NCI-H748 (cell line): ENCODE measurements around the gene MMD.
"Not testable (repeated sequence)": the region's sequence is repeated elsewhere in the genome, so short reads cannot be mapped to it uniquely, and the experiment has no call there.

ENCODE experiments used
- DNase-seq: peaks from one replicate; lab custom pipeline; 2025; ENCODE audit not compliant: unreplicated experiment; lab: John Stamatoyannopoulos, UW

Gene MMD

DNA sequence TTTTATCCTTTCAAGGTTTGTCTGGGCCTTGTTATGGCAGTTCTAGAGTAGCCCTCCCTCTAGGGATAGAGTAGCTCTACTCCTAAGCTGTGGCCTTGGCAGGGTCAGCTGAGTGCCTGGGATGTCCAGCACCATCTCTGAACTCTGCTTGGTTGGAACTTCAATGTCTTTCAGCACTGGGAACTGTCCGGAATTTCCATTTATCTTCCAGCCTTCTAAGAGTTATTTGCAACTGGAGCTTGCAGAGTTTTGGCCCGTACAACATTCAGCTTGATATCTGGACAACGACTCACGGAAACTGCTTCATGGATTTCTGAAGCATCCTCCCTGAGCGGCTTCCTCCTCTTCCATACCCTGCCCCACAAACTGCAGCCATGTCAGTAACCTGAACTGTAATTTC is 22.9 kb downstream of the MMD start:
- DNase-seq = no peak

DNA sequence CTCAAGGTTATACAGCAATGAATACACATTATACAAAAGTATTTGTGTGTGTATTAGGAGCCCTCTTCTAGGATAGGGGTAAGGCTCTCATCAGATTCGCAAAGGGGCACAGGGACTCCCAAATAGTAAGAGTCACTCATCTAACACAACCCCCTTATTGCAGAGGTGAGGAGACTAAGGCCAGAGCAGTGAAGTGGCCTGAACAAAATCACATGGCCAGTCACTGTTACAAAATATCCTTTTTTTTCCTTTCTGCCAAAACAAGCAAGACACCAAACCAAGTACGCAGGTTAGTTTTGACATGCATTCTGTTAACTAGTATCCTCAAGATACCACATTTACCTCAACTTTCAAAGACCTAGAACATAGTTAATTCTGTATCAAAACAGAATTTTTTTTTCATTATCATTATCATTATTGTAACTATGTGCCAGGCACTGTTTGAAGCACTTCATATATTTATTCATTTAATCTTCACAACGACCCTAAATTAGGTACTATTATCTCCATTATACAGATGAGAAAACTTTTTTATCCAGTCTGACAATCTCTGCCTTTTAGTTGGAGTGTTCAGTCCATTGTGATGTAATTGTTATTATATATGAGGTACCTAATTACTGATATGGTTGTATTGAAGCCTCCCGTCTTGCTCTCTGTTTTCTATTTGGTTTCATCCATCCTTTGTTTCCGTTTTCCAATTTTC is 25.7 kb downstream of the MMD start:
- no peak for DNase-seq

DNA sequence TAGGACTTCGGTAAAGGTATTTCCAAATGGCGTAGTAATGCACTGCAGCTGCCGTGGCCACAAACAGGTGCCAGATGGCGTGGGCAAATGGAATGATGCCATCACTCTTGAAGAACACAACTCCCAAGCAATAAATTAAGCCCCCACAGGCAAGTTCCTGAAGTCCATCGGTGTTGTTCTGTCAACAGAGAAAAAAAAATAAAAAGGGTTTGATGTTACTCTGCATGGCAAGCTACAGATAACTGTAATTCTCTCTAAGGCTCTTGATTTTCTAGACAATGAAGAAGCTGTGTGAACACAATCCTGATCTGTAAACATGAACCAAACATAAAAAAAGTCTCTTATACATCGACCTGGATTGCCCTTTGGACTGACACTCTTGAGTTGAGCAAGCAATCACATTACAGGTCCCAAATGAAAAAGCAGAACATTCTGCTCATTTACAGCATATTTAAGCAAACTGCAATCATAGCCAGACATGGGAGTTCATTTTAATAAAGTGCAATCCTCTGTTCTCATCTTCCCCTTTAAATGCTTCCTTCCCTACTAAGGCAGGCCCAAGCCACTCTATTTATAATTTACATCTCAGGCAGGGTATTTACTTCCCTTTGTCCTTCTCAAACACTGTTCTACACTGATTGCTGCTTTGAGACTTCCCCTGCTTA is 27.1 kb downstream of the MMD start:
- no peak for DNase-seq

DNA sequence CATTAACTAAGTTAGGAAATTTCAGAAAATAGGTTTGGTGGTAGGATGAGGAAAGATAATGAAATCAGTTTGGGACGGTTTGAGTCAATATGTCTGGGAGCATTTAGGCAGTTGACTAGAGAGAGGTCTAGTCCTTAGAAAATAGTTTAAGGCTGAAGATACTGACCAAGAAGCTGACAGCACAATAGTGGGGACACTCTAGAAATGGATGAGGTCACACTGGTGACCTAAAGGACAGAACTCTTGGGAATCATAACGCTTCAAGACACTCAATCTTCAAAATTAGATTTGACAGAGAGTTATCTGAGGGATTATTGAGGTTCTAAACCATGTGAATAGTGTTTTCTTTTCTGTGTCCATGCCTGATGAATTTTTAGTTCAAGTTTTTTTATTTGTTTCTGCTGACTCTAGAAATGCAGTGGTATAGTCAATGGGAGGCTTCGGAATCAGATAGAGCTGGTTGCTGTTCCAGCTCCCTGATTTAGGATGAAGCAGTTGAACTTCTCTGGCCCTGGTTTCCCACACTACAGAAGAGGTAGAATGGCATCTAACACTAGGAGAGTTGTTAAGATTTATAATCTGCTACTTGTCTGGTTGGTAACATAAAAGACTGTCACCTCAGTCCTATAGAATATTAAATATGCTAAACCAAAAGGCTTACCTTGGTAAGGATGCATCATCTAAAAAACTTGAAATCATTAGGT is 29.7 kb downstream of the MMD start:
- DNase-seq = no peak

DNA sequence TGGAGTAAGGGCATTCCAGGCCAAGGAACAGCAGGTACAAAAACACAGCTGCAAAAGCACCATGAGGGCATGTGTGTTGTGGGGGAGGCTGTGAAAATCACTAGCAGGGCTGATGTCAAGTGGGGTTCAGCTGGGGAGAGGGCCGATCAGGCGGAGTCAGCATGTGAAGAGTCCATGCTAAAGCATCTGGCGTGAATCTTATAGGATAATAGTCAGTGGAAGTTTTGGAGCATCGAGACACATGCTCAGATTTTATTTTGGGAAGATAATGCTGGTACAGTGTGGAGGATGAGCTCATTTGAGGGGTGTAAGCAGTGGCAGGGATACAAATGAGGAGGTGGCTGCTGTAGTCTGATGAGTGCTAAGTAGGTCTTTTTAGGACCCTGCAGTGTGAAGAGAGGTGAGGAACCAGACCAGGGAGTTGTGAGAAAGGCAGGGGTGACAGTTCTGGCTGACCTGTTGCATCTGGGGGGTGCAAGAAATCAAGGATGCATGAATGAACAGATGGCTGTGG is 30.3 kb downstream of the MMD start:
- no peak for DNase-seq

DNA sequence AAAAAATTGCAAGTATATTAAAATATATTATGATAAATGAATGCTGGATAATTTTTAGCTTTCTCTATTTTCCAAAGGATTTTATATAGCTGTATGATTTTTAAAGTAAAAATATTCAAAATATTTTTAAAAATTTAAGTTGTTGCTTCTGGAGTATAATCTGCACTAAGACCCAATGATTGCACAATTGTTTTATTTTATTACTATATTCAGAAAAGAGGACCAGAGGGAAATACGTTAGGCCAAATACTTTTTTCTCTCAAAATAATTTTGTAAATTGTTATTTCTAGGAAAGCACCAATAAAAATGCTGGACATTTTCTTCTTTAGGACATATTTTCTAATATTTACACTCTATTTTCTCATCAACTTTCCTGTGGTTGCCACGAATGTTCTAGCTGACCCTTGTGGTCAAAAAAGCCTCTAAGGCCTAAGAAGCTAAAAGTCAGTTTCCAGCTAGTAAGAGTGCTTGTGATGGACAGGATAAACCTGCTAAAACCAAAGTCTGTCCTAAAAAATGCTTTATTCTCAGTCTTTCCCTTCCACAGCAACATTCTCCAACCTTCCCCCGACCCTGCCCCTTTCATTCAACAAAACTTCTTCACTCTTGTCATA is 31.2 kb downstream of the MMD start:
- no peak for DNase-seq

DNA sequence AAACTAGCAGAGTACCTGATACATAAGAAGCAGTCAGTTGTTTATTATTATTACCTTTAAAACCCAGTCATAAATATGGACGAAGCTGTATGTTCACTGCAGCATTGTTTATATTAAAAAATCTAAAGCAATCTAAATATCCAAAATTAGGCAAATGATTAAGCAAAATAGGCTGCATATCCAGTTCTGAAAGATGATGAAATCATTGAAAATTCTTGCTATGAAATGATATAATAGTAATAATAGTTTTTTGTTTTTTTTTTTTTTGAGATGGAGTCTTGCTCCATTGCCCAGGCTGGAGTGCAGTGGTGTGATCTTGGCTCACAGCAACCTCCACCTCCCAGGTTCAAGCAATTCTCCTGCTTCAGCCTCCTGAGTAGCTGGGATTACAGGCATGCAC is 31.9 kb downstream of the MMD start:
- not testable (repeated sequence) for DNase-seq

DNA sequence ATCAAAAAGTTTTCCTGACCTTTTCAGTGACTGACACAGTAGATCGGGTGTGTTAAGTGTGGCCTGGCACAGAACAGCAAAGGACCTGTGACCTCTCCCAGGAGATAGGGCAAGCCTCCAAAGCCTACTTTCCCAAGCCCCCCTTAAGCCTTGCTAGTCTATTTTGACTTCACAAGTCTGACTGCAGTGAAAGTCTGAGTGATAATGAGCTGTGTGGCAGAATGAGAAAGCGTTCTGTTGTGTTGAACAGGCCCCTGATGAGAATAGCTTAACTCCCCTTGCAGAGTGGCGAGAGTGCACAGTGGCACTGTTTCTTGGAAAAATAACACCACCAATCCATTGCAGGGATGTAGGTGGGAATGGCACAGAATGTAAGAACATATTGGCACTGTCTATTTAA is 32.8 kb downstream of the MMD start:
- no peak for DNase-seq

DNA sequence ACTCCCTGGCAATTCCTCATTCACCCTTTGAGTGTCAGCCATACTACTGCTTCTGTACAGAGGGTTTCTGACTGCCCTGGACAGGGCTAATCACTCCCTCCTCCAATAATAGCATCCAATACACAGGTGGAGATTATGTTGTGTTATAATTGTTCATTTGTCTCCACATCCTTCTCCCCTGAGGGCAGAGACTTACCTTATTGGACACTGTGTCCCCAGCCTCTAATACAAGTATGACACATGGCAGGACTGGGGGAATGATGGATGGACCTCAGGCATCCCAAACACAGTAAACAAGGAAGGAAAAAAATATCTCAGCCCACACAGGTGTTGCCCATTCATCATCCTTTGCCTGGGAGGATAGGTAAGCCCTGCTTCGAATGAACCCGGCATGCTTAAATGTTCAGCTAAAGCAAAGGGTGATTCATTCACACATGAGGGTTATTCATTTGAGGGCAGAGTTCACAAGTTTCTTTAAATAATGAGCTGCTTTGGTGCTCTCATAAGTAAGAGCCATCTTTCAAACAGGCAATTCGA is 34.8 kb downstream of the MMD start:
- no peak for DNase-seq

DNA sequence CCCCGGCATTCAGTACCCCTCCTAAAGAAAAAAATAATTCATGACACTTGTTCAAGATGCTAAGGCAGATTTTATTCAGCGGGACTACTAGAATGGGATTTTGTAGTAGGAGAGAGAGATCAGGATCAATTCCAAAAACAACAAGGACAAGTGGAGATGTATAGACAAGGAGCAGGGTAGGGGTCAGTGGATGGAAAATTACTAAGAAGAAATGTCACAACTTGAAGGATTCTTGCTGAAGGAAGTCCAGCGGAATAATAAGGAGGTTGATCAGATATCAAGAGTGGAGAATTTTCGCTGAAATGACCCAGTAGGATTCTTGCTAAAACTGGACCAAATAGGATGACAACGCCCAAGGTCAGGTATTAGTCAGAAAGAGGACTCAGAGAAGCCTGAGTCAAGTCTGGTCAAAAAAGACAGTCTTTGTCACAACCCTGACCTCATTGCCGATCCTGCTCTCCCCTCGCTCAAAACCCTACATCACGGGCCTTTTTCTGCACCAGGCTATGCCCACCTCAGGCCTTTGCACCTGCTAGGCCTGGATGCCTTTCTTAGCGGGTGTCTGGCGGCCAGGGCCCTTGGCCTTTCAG is 36.9 kb downstream of the MMD start:
- DNase-seq = no peak

DNA sequence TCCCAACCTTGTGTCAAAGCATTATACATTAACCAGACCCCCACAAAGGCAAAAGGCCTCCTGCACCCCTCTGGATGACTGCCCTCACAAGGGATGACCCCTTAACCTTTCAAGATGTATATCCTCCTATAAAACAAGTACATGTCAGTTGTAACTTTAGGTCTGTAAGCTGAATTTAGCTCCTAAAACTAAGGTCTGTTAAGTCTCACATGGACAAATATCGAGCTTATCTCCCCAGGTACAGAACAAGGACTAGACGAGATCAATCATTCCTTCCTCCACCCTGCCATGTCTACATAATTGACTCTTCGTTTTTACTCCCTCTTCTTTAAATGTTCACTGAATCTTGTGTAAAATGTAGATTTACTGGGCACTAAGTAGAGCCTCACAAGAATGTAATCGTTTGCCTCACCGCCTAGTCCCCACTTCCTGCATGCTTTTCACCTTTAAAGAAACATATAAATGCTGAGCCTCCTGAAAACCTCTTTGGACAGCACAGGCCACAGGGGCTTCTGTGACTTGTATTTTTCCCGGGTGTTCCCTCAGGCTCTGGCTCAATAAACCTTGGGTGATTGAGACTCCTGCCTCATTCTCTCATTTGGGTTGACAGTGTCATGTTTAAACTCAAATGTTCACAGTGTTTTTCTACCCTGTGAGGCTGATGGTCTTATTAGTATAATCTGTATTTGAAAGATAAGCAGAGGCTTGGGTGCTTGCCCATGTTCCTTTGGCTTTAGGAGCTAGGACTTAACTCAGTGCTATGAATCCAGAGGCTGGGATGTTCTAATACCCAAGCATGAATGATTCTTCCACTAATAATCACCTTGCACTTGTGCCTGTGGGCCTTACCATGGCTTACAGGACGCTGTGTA is 37.6 kb downstream of the MMD start:
- DNase-seq = no peak

DNA sequence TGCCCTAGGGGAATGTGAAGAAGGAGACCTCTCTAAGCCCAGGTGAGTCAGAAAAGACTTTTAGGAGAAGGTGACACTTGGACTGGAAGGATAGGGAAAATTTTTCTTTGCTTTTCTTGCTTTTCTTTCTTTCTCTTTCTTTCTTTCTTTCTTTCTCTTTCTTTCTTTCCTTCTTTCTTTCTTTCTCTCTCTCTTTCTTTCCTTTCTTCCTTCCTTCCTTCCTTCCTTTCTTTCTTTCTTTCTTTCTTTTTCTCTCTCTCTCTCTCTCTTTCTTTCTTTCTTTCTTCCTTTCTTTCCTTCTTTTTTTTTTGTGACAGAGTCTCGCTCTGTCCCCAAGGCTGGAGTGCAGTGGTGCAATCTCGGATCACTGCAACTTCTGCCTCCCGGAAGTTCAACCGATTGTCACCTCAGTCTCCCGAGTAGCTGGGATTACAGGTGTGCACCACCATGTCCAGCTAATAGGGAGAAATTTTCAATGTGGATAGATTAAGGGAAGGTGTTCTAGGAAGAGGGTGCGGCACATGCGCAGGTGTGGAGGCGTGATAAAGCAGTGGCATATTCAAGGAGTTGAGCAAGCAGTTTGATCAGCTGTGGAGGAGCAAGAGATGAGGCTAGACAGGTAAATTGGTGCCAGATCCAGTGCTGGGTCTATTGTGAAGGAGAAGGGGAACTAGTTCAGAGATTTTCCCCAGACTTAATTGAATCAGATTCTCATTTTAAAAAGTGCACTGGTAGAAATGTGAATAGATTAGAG is 40.4 kb downstream of the MMD start:
- DNase-seq = no peak

DNA sequence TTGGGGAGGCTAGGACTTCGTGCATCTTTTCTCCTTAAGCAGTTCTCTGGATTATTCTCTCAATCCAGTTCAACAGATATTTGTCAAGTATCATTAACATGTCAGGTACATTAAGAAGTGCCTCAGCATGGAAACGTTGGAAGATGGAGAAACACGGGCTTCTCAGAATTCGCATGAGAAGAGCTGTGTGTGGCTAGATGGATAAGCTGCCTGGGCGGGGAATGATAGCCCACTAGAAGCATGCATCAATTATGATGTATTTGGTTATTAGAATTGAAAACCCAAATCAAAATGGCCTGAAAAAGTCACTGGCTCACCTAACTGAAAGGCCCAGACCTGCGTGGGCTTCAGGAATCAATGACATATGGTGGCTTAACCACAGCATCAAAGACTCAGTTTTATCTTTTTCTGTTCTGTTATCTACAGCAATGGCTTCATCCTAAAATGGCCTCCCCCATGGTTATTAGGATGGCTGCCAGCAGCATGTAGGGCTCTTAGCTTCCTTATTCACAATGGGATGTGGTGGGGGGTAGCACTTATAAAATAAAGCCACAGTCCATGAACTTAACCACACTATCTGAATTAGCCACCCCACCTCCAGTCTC is 43.9 kb downstream of the MMD start:
- DNase-seq = no peak

DNA sequence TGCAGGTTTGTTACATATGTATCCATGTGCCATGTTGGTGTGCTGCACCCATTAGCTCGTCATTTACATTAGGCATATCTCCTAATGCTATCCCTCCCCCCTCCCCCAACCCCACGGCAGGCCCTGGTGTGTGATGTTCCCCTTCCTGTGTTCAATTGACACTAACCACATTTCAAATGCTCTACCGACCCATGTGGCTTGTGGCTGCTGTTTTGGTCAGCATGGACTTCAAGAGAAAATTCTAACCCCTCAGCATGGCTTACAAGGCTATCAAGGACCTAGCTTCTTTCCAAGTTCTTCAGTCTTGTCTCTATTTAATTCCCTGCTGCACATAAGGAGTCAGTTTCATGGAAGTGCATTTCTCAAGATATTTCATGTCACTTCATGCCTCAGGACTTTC is 52.9 kb downstream of the MMD start:
- DNase-seq = no peak

DNA sequence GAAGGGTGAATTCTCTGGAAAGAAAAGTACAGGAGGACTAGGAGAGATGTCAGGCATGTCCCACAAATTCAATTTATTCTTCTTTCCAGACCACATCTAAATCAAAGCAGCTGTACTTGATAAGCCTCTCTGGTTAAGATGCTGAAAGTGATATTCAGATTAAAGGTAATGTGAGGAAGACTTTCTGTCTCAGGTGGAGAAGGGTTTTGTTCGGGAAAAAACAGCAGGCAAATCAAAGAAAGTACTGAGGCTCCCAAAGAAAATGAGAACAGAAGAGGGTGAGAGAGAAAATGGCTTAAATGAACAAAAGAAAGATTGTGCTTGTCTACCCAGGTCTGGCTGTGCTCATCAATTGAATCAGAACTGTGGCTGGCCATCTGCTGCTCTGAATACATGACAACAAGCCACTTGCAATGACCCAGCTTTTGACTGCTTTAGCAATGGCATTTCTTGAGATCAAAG is 55.6 kb downstream of the MMD start:
- DNase-seq = no peak

DNA sequence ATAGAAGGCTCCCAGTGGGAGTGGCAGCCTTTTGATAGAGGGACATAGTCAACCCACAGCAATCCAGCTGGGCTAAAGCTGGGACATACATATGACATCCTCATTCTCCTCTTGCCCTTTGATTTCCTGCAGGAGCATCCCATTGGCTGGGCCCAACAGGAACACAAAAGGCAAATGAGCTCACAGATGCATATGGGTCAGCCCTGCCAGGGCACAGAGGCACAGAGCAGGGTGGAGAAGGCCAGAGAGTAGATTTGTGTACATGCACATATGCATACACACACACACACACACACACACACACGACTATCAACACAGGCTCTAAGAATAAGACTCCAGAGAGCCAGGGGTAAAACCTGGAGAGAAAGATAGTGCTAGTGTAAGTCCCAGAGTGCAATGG is 58.6 kb downstream of the MMD start:
- DNase-seq = no peak

DNA sequence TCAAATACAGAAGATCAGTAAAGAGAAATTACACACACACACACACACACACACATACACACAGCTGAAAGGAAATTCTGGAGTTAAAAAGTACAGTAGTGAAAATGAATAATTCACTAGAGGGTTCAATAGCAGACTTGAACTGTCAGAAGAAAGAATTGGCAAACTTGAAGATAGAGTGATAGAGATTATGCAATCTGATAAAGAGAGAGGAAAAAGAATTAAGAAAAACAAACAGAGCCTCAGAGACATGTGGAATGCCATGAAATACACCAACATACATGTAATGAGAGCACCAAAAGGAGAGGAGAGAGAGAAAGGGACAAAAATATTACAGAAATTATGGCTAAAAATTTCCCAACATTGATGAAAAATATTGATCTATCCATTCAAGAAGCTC is 60.7 kb downstream of the MMD start:
- no peak for DNase-seq

DNA sequence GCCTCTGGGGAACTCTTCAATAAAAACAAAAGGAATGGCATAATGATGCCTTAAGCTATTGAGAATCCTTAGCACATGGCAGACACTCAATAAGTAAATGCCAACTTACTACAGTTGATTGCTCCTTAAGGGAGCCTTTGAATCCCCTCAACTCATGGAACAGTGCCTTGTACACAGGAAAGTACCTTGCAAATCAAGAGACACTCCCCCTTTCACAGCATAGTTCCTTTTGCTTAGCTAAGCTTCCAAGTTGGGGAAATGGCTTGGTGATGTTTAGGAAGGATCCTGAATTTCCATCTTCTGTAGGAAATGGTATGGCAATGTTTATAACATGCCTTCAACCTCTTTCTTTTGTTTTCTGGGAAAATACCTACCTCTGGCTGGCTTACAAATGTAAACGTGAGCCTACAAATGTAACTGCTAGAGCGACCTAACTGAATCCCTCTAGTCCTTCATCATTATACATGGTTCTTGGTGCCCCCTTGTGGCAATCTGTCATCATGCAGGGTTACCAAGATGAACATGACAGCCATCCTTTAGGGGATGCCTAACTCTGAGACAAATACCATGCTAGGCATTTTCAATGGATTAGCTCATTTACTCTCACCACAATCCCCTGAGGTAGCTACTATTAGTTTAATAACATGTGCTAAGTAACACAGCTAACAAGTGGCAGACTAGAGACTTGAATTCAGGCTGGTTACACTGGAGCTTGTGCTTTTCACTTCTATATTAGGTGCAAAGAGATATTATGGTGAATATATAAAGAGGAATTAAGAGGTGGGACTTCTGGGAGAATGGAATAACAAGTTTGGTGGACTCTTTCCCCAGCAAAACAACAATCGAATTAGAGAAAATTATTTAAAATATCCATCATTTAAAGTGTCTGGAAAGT is 65.0 kb downstream of the MMD start:
- DNase-seq = peak; percentile 64
